HepG2 (cell line): ENCODE measurements around the gene LYRM1. TPM values are rescaled to one million over a fixed set of nuclear protein-coding genes. Genes with fewer than 3 reads are reported as not detected.

ENCODE experiments used
- ATF1 ChIP-seq: IDR thresholded peaks from 2 replicates; pipeline ENCODE4 v1.6.1; 2016; ENCODE audit warnings: mild to moderate bottlenecking, control low read depth
- KIAA2018 ChIP-seq: sonication (generic); formaldehyde crosslinking; IDR thresholded peaks from 2 replicates; pipeline ENCODE4 v1.5.0; 2020; ENCODE audit warnings: mild to moderate bottlenecking, missing genetic modification reagents, borderline replicate concordance
- TCF12 ChIP-seq, 2 experiments: fragments of 450-650 bp in 1 of 2; sonication (generic) in 1 of 2; formaldehyde crosslinking in 1 of 2; IDR thresholded peaks; 2 replicates each; pipeline versions ENCODE4 v1.6.1 to v1.8.0; 2017 to 2022; ENCODE audit warnings: antibody characterized with exemption in 1 of 2, mild to moderate bottlenecking in 1 of 2, missing genetic modification reagents in 1 of 2, moderate library complexity in 1 of 2
- ZFP90 ChIP-seq: sonication (generic); formaldehyde crosslinking; IDR thresholded peaks from 2 replicates; pipeline ENCODE4 v1.8.0; 2022; ENCODE audit warnings: missing genetic modification reagents, mild to moderate bottlenecking, inconsistent platforms, borderline replicate concordance
- ZNF142 ChIP-seq: sonication (generic); formaldehyde crosslinking; IDR thresholded peaks from 2 replicates; pipeline ENCODE4 v1.4.0; 2020; ENCODE audit warnings: missing genetic modification reagents
- ZNF253 ChIP-seq: sonication (generic); formaldehyde crosslinking; IDR thresholded peaks from 2 replicates; pipeline ENCODE4 v1.8.0; 2022; ENCODE audit warnings: mild to moderate bottlenecking, missing genetic modification reagents, borderline replicate concordance
- ZNF670 ChIP-seq: sonication (generic); formaldehyde crosslinking; IDR thresholded peaks from 2 replicates; pipeline ENCODE4 v1.8.0; 2022; ENCODE audit warnings: mild to moderate bottlenecking, missing genetic modification reagents, borderline replicate concordance
- polyA plus RNA-seq, 8 experiments: library from polyadenylated mRNA; depleted of rRNA in 3 of 8; stranded (reverse) in 7 of 8; unstranded in 1 of 8; fragments of >200 nt; fragmentation: Illumina TruSeq in 4 of 8; extraction: Trizol in 4 of 8; gene quantifications; 2 replicates each; pipeline versions ENCODE4 v1.2.1 to v1.2.3, GENCODE V29; 2011 to 2016; ENCODE audit warnings: low read depth in 4 of 8, missing spikeins in 1 of 8, mixed read lengths in 1 of 8; ENCODE audit not compliant: insufficient read depth in 1 of 8
- total RNA-seq, 5 experiments: library from RNA; depleted of rRNA; stranded (reverse); fragments of >200 nt; fragmentation: Illumina TruSeq; extraction: Trizol; gene quantifications; 2 replicates each; pipeline ENCODE4 v1.2.3, GENCODE V29; 2016; ENCODE audit warnings: low read depth in 1 of 5
- TF ChIP-seq, protein P1 (sequence below): sonication (generic); formaldehyde crosslinking; IDR thresholded peaks from 2 replicates; pipeline ENCODE4 v1.9.0; 2021; ENCODE audit warnings: missing genetic modification reagents, borderline replicate concordance

Gene LYRM1
- total and polyA plus RNA-seq, 2 of the 13 experiments (the other 11 are each of a cell fraction or from before 2014, with no cell fraction given): 59.2 to 82.6 TPM

DNA sequence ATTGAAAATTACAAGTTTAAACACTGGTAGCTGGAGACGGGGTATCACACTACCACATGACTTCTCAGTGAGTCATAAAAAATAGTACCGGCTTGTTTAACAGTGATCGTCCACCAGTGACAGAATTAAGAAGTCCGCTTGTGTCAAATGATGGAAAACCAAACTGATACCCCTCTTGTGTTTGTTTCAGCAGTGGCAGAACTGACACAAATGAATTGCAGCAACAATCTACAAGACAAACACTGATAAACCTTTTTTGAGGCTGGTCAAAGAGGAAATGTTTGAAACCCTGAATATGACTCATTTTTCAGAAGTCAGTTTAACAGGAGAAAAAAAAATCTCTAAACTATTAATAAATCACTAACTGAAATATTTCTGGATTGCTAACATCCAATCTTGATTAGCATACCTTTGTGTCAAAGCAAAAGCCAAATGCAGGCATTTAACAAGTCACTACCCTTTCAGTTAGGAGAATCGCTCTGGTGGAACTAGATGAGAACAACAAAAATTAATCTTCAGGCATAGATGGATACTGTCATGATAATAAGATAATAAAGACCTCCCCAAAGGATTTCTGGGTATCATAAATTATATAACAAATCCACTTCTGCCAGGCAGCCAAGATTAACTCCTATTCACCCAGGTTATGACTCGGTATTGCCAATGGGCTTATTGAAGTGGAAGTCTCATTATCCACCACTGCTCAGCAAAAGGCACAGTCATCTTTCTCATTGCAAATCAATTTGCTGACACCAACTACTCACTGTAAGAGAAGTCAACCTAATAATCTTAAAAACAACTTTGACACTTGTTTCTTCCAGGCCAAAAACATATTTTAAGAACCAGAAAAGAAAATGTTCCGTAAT is 21.2 kb upstream of the LYRM1 start (continued):
- TF ChIP-seq KIAA2018 (CRISPR knock-in tag) (no peak), ATF1 (0 out of 2 replicates have a peak, but pooled peaks have one; percentile 44), ZFP90 (no peak), ZNF253 (CRISPR knock-in tag) (no peak), TCF12 (IDR thresholded peaks at IDR 0.05) (no peak), TCF12 (CRISPR knock-in tag; IDR thresholded peaks at IDR 0.05) (no peak), ZNF670 (CRISPR knock-in tag) (0 out of 2 replicates have a peak, but pooled peaks have one; percentile 18), ZNF142 (CRISPR knock-in tag) (no peak)
- TF ChIP-seq, protein P1, sequence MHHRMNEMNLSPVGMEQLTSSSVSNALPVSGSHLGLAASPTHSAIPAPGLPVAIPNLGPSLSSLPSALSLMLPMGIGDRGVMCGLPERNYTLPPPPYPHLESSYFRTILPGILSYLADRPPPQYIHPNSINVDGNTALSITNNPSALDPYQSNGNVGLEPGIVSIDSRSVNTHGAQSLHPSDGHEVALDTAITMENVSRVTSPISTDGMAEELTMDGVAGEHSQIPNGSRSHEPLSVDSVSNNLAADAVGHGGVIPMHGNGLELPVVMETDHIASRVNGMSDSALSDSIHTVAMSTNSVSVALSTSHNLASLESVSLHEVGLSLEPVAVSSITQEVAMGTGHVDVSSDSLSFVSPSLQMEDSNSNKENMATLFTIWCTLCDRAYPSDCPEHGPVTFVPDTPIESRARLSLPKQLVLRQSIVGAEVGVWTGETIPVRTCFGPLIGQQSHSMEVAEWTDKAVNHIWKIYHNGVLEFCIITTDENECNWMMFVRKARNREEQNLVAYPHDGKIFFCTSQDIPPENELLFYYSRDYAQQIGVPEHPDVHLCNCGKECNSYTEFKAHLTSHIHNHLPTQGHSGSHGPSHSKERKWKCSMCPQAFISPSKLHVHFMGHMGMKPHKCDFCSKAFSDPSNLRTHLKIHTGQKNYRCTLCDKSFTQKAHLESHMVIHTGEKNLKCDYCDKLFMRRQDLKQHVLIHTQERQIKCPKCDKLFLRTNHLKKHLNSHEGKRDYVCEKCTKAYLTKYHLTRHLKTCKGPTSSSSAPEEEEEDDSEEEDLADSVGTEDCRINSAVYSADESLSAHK (CRISPR knock-in tag): no peak
